Esophagus muscularis mucosa (tissue), 3 donors: Measurements from ENCODE around the gene PCED1B.

Source experiments
- CTCF ChIP-seq, 3 experiments: fragments of 200-600 bp in 2 of 3; fragments of 450-650 bp in 1 of 3; sonication (generic) in 2 of 3; IDR thresholded peaks; one replicate each; pipeline ENCODE4 v1.5.1; 2017 to 2019; ENCODE audit warnings: antibody characterized with exemption in 3 of 3, mild to moderate bottlenecking in 2 of 3, moderate library complexity in 1 of 3
- POLR2A ChIP-seq: fragments of 450-650 bp; IDR thresholded peaks from one replicate; pipeline ENCODE4 v1.6.1; 2017; ENCODE audit warnings: antibody characterized with exemption, moderate library complexity, mild to moderate bottlenecking, low read depth
- POLR2AphosphoS5 ChIP-seq, 2 donors: sonication (generic); formaldehyde crosslinking; IDR thresholded peaks; one replicate each; pipeline ENCODE4 v1.6.1; 2017; ENCODE audit warnings: antibody characterized with exemption in 2 of 2

- TF ChIP-seq CTCF (IDR thresholded peaks at IDR 0.05) (no peak), POLR2AphosphoS5 (IDR thresholded peaks at IDR 0.05) (no peak), POLR2A (no peak)
Measured at GRCh38 chr12:47223031-47223847, 143.8 kb downstream of the PCED1B start.
